Subcutaneous abdominal adipose tissue (tissue), 5 donors: ENCODE measurements around the gene ENTHD1.

Experiments
- H3K27ac ChIP-seq: one replicate; pipeline ENCODE4 v1.7.0; 2013; ENCODE audit warnings: low read depth, mild to moderate bottlenecking, inconsistent platforms, low read length, moderate library complexity
- H3K27me3 ChIP-seq, 5 donors: one replicate each; pipeline ENCODE4 v1.7.0; 2013; ENCODE audit warnings: low read length in 5 of 5, inconsistent platforms in 1 of 5; ENCODE audit not compliant: control insufficient read depth in 5 of 5, insufficient read depth in 4 of 5
- H3K36me3 ChIP-seq, 5 donors: one replicate each; pipeline ENCODE4 v1.7.0; 2013; ENCODE audit warnings: low read length in 5 of 5; ENCODE audit not compliant: control insufficient read depth in 5 of 5, insufficient read depth in 5 of 5
- H3K4me1 ChIP-seq, 5 donors: one replicate each; pipeline ENCODE4 v1.7.0; 2013; ENCODE audit warnings: low read length in 5 of 5, mild to moderate bottlenecking in 3 of 5, moderate library complexity in 1 of 5; ENCODE audit not compliant: control insufficient read depth in 5 of 5, insufficient read depth in 5 of 5
- H3K4me3 ChIP-seq, 5 donors: one replicate each; pipeline ENCODE4 v1.7.0; 2013; ENCODE audit warnings: low read length in 5 of 5, low read depth in 1 of 5
- H3K9ac ChIP-seq, 5 donors: one replicate each; pipeline ENCODE4 v1.7.0; 2013; ENCODE audit warnings: low read length in 5 of 5, mild to moderate bottlenecking in 4 of 5, moderate library complexity in 3 of 5
- H3K9me3 ChIP-seq, 5 donors: one replicate each; pipeline ENCODE4 v1.7.0; 2013; ENCODE audit warnings: low read length in 5 of 5; ENCODE audit not compliant: control insufficient read depth in 5 of 5
- donor health status: healthy.
- donor health status: healthy.
- donor health status: healthy.
- donor health status: healthy.
- donor health status: healthy.

Gene ENTHD1

DNA sequence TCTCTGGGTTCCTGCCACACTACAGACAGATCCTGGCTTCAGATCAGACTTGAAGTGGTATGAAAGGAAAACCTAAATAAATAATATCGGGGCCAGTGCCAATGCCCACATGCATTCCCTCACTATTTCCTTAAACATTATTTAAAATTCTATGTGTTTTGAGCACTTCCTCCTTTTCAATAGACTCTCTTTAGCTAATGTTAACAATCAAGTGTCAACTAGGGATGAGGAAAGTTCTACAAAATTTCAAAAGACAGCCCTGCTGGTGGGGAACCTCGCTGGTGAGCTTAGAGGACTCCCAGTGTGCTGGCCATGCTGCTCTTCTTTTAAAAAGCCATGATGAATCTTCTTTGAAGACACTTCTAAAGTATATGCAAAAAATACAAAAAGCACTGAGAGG lies 87.5 kb downstream of the ENTHD1 start:
- Histone ChIP-seq H3K9ac (no peak overlapping the region), H3K27ac (no peak overlapping the region), H3K27me3 (peaks cover 0 to 6% (median 2%) of the 10 kb centered on the region in 5 donors), H3K4me1 (no peaks in the 10 kb centered on the region), H3K4me3 (no peak overlapping the region), H3K9me3 (no peaks in the 10 kb centered on the region), H3K36me3 (no peaks in the 10 kb centered on the region)

GRCh38 chr22:39805117-39805516 lies 88.4 kb downstream of the ENTHD1 start:
- no peak overlapping the region for H3K9ac ChIP-seq
- no peaks in the 10 kb centered on the region for H3K4me1 ChIP-seq
- H3K36me3 ChIP-seq, result no peaks in the 10 kb centered on the region
- H3K27me3 ChIP-seq, result peaks cover 0 to 7% (median 2%) of the 10 kb centered on the region in 5 donors
- no peak overlapping the region for H3K4me3 ChIP-seq
- H3K27ac ChIP-seq, result no peak overlapping the region
- no peaks in the 10 kb centered on the region for H3K9me3 ChIP-seq

DNA sequence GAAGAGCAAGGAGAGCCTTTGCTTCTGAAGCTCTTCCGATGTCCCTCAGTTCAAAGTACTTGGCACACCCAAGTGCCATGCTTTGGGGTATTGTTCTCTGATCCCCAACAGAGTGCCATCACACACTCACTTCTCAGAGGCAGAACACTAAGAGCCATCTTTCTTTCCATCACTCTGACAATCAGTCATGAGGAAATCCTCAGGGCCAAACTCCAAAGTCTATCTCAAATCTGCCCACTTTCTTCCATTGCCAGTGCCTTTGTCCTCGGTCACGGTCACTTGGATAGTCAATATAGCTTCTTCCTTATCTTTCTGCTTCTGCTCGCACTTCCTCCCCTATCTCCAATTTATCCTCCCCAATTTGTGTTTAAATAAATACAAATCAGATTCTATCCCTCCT lies 90.9 kb downstream of the ENTHD1 start:
- peaks cover 0 to 15% (median 12%) of the 10 kb centered on the region in 5 donors for H3K9me3 ChIP-seq
- H3K27me3 ChIP-seq, result peaks cover 0 to 10% (median 7%) of the 10 kb centered on the region in 5 donors
- no peaks in the 10 kb centered on the region for H3K36me3 ChIP-seq
- no peaks in the 10 kb centered on the region for H3K4me1 ChIP-seq
- no peak overlapping the region for H3K9ac ChIP-seq
- H3K4me3 ChIP-seq, result no peak overlapping the region
- H3K27ac ChIP-seq, result no peak overlapping the region

- no peak overlapping the region for H3K4me3 ChIP-seq
- no peaks in the 10 kb centered on the region for H3K36me3 ChIP-seq
- H3K9me3 ChIP-seq, result peaks cover 6 to 23% (median 22%) of the 10 kb centered on the region in 5 donors
- no peak overlapping the region for H3K9ac ChIP-seq
- no peak overlapping the region for H3K27ac ChIP-seq
- no peaks in the 10 kb centered on the region for H3K4me1 ChIP-seq
- peaks cover 0 to 10% (median 7%) of the 10 kb centered on the region in 5 donors for H3K27me3 ChIP-seq
These were observed 92.6 kb downstream of the ENTHD1 start for GRCh38 chr22:39800790-39801520.

GRCh38 chr22:39797528-39798147 lies 95.9 kb downstream of the ENTHD1 start:
- Histone ChIP-seq H3K4me1 (no peaks in the 10 kb centered on the region), H3K9ac (no peak overlapping the region), H3K27ac (no peak overlapping the region), H3K4me3 (no peak overlapping the region), H3K9me3 (peaks cover 6 to 23% (median 22%) of the 10 kb centered on the region in 5 donors), H3K36me3 (no peaks in the 10 kb centered on the region), H3K27me3 (peaks cover 0 to 10% (median 5%) of the 10 kb centered on the region in 5 donors)

DNA sequence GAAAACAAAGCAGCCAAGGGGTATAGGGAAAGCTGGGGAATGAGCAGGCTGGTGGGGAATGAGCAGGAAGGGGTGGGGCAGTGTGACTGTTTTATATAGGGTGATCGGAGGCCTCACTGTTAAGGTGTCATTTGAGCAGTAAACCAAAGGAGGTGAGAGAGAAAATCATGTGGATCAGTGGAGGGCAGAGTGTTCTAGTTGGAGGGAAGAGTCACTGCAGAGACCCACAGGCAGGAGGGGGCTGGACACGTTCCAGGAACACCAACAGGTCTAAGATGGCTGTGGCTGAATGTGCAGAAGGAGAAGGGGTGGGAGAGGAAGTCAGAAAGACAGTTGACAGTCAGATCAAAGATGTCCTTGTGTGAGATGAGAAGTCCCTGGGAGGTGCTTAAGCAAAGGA lies 103.8 kb downstream of the ENTHD1 start:
- H3K4me1 ChIP-seq, result no peaks in the 10 kb centered on the region
- no peaks in the 10 kb centered on the region for H3K9me3 ChIP-seq
- H3K9ac ChIP-seq, result no peak overlapping the region
- H3K36me3 ChIP-seq, result no peaks in the 10 kb centered on the region
- no peak overlapping the region for H3K27ac ChIP-seq
- H3K27me3 ChIP-seq, result peaks cover 0 to 3% (median 0%) of the 10 kb centered on the region in 5 donors
- H3K4me3 ChIP-seq, result no peak overlapping the region

DNA sequence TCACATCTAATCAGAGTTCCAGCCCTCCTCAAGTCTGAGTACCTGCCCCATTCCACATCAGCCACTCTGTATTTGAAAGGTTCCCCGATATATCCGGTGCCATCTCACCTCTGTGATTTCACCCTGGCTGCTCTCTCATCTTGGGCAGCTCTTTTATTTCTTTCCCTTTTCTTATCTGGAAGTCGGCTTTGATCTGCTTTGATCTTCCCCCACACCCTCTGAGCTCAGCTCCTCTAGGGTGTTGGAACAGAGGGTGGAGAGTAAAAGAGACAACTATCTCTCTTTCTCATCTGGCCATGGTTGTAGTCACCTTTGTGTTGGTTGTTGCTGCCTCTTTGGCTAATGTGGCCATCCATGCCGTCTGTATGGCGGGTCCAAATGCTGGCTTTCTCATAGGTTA lies 108.3 kb downstream of the ENTHD1 start:
- Histone ChIP-seq H3K9ac (no peak overlapping the region), H3K36me3 (no peaks in the 10 kb centered on the region), H3K4me1 (no peaks in the 10 kb centered on the region), H3K27ac (no peak overlapping the region), H3K4me3 (no peak overlapping the region), H3K9me3 (no peaks in the 10 kb centered on the region), H3K27me3 (peaks cover 0 to 3% (median 0%) of the 10 kb centered on the region in 5 donors)

GRCh38 chr22:39777716-39778454 lies 115.7 kb downstream of the ENTHD1 start:
- Histone ChIP-seq H3K9me3 (no peaks in the 10 kb centered on the region), H3K4me3 (no peak overlapping the region), H3K27ac (no peak overlapping the region), H3K9ac (no peak overlapping the region), H3K4me1 (peaks cover 0 to 4% (median 0%) of the 10 kb centered on the region in 5 donors), H3K36me3 (no peaks in the 10 kb centered on the region), H3K27me3 (peaks cover 0 to 4% (median 0%) of the 10 kb centered on the region in 5 donors)

DNA sequence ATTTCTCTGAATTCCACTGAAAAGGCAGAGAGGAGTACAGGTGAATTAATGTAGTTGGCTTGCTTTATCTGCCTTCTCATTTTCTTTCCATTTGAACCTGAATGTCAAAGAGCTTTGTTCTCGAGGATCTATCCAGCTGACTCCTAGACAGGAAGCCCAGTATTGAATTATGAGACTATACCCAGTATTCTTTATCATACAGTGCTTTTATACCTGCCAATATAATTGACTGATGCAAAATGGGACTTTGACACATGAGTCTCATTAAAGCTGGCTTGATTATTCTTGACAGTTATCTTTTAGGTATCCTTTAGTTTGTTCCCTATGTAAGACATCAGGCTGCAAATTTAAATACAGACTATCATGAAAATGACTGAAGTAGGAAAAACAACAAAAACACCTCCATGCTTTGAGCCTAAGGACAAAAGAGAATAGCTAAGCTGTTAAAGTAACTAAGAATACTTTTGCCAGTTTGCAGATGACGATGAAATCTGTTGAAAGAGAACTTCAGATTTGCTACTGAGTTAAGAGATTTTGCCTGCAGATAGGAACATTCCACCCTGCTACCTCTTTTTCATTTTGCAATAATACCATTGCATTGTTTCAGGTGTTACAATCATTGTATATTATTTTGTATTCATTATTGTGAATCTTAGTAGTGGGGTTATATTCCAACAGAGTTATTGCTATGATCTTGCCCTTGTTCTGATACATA lies 117.1 kb downstream of the ENTHD1 start:
- Histone ChIP-seq H3K9me3 (peaks cover 0 to 2% (median 0%) of the 10 kb centered on the region in 5 donors), H3K9ac (no peak overlapping the region), H3K36me3 (no peaks in the 10 kb centered on the region), H3K4me1 (peaks cover 0 to 4% (median 0%) of the 10 kb centered on the region in 5 donors), H3K4me3 (no peak overlapping the region), H3K27me3 (peaks cover 0 to 4% (median 0%) of the 10 kb centered on the region in 5 donors), H3K27ac (no peak overlapping the region)
